Measurements from ENCODE around the gene NAPG. TPM values are rescaled to one million over a fixed set of nuclear protein-coding genes. Genes with fewer than 3 reads are reported as not detected.
"Not testable (repeated sequence)": the region's sequence is repeated elsewhere in the genome, so short reads cannot be mapped to it uniquely, and the experiment has no call there.

Gene NAPG
- polyA plus RNA-seq, 3 donors: 6.7 to 12.4 (median 11.7) TPM

DNA sequence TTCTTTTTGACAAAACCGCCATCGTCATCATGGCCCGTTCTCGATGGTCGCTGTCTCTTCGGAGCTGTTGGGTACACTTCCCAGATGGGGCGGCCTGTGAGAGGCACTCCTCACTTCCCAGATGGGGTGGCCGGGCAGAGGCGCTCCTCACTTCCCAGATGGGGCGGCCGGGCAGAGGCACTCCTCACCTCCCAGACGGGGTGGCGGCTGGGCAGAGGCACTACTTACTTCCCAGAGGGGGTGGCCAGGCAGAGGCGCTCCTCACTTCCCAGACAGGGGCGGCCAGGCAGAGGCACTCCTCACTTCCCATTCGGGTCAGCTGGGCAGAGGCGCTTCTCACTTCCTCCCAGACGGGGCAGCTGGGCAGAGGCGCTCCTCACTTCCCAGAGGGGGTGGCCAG is 19.9 kb upstream of the NAPG start:
- WGBS, 3 donors: 86 to 92% (median 92%) methylated on average over 17 to 19 of the region's 19 CpGs
- not testable (repeated sequence) for H3K27ac ChIP-seq (ENCODE audit: low read depth, low read length)

DNA sequence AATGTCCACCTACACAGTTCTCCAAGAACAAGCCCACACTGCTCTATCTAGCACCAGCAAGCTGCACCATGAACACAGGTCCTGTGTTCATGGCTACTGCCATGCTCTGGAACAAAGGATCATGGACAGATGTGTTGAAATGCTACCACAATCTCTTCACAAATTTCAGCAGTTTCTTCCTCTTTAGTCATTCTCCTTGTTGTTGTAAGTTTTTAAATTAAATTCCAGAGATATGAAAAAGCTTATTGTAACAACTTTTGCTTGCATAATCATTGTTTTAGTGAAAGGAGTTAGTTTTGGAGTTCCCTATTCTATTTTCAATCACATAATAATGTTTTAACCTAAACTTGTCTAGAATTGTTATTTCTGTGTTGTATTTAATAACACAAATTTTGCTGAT is 17.2 kb upstream of the NAPG start:
- no peak overlapping the region for H3K27ac ChIP-seq (ENCODE audit: low read depth, low read length)

DNA sequence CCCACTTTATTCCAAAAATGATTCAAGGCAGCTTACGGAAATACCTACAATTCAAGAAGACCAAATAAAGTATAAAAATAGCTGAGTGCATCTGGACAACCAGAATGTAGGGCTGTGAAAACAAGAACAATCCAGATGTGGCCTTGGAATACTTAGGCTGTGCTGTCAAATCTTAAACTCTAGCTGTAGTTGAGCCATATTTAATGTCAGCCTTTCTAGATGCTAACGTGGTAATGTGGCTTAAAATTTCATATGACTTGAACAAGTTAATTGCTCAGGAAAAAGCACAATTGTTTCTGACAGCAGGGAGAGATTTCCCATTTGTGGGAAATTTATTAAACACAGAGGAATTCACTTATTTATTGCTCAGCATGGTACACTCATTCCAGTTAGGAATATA is 14.6 kb upstream of the NAPG start:
- H3K27ac ChIP-seq (ENCODE audit: low read depth, low read length): no peak overlapping the region
- 70 to 88% (median 84%) methylated on average over 2 of the region's 2 CpGs for WGBS, 3 donors

DNA sequence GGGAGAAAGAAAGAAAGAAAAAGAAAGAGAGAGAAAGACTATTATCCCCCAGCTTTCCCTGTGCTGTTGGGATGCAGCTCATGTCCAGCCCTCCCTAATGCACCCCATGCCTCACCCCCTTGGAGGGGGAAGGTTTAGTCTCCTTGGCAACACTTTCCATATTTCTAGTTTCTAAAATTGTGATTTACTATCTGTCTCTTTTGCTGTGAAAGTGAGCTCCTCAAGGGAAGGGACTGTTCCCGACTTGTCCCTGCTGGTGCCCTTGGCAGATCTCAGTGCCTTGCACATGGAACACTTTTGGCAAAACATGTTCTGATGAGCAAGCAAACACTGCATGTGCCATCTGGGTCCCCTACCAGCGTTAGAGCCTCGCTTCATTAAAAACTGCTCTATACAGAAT is 11.7 kb upstream of the NAPG start:
- no peak overlapping the region for H3K27ac ChIP-seq (ENCODE audit: low read depth, low read length)
- 50 to 60% (median 51%) methylated on average over 3 of the region's 3 CpGs for WGBS, 3 donors

DNA sequence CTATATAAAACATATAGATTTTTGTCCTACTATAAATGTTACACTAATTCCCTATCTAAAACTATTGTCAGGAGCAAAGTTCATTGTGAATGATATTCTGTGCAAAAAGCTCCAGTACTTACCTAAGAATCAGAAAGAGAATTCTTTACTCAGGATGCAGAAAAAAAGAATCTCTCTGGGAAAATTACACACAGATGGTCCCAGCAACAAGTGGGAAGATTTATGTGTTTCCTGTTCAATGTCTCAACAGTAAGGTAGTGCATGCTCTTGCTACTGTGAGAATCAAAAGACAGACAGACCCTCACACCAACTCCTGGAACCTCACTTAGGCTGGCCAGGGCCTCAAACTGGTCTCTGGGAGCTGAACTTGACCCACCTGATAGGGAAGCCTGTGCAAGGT is 11.2 kb upstream of the NAPG start:
- no peak overlapping the region for H3K27ac ChIP-seq (ENCODE audit: low read depth, low read length)

DNA sequence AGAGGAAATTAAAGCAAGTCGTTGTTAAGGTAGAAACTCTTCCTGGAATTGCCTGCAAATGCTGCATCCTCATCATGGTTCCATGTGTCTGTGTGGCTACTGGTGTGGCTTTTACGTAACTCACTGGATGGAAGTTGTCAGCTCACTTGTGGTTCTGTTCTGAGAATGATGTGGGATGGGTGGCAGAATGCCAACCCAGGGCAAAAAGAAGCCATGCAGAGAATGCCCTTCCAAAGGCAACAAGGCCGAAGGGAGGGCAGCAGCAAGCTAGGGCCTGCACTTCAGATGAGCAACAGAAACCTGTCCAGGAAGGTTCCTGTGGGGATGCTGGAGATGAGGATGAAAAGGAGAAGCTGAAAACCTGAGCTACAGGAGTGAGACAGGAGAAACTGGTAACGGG is 10.4 kb upstream of the NAPG start:
- WGBS, 3 donors: 62 to 66% (median 66%) methylated on average over 4 of the region's 4 CpGs
- H3K27ac ChIP-seq (ENCODE audit: low read depth, low read length): no peak overlapping the region

DNA sequence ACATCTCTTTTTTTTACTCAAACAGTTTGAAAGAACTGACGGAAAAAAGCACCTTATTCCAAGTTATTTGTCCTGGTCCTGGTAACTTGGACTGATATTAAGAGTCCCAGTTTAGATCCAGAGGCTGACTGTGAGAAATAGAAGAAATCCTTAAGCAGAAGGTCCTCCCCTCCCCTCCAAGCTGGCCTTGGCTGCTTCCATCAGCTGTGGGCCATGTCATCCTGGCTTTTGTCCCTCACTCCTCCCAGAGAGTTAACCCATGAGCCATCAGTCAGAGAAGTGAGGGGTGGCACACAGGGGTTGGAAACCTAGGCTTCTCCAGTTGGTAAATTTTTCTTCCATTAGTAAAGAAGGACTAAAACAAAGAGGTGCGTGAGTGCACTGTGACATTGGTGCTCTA is 9.7 kb upstream of the NAPG start:
- 80 to 84% (median 83%) methylated on average over 2 of the region's 2 CpGs for WGBS, 3 donors
- H3K27ac ChIP-seq (ENCODE audit: low read depth, low read length): no peak overlapping the region

DNA sequence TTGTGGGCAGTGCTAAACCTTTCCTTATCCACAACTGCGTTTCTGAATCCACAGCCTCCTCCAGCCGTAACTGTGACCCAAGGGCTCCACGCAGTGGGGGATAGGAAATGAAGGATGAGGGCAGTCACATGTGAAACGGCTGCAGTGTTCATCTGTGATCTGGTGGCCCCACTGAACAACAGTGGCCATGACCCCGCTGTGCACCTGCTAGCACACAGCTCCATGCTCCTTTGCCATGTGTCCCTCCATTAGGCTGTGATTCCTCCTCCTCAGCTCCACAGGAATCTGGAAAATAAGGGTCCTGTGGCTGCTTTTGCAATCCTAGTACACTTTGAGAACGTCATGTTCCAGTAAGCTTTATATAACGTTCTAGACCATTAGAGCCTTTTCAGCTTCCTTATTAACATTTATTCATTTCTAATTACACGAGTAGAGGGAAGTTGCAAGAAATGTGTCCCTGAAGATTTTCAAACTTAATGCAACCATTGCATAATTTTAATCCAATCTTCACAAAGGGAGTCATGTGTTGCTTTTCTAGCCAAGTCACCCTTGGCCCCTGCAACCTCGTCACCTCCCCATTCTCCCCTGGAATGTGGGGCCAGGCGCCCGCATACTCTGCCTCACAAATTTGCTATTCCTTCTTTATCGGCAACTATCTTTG is 7.1 kb upstream of the NAPG start:
- 24 to 59% (median 28%) methylated on average over 12 of the region's 12 CpGs for WGBS, 3 donors
- H3K27ac ChIP-seq (ENCODE audit: low read depth, low read length): no peak overlapping the region

DNA sequence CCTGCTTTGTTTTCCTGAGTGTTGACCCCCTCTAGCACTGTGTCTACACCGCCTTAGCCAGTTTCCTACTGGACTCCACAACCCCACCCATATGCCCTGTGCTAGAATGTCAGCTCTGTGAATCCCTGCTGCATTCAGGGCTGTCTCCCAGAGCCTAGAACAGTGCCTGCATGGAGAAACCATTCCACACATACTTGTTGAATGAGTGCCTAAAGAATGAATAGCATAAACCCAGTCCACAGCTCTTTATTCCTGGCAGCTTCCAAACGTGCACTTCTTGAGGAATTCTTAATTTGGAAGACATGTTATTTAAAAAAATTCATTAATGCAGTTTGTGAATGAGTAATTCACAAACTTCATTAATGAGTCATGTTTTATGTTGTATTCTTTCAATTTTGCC is 6.5 kb upstream of the NAPG start:
- 51 to 63% (median 59%) methylated on average over 2 of the region's 2 CpGs for WGBS, 3 donors
- H3K27ac ChIP-seq (ENCODE audit: low read depth, low read length): no peak overlapping the region

DNA sequence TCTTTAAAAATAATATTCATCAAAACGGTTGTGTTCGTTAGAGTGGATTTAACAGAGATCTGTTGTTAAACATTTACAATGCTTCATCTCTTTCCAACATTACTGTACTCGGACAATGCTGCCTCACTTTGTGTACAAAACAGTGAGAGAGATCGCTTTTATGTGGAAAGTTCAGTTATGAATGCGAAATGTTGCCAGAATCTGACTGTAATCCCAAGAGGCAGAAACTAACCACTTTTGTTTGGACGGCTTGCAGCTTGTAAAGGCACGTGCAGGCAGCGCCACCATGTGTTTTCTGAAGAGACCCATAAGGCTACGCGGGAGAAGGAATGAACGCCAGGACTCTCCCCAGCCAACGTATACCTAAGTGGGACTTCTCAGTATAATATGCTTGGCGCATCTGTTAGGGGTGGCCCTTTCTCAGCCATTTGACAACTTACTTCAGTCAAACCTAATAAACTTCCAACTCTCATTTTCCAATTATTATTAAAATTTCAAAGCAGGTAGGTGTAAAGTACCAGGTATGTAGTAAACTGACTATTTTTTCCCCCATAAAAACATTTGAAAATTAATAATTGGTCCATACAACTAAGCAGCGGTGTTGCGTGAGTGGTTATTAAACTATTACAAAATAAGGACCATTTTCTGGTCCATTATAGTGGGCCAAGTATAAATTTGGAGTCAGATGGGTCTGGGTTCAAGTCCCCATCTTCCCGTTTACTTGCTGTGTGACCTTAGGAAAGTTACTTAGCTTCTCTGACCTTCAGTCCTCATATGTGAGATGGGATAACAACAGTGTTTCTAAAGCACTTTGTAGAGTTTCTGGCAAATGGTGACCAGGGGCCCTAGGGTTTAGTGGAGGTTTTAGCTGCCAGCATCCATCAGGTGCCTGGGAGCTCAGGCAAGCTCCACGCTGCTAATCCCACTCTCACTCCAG is 5.6 kb upstream of the NAPG start:
- 20 to 24% (median 23%) methylated on average over 17 of the region's 17 CpGs for WGBS, 3 donors
- H3K27ac ChIP-seq (ENCODE audit: low read depth, low read length): no peak overlapping the region

DNA sequence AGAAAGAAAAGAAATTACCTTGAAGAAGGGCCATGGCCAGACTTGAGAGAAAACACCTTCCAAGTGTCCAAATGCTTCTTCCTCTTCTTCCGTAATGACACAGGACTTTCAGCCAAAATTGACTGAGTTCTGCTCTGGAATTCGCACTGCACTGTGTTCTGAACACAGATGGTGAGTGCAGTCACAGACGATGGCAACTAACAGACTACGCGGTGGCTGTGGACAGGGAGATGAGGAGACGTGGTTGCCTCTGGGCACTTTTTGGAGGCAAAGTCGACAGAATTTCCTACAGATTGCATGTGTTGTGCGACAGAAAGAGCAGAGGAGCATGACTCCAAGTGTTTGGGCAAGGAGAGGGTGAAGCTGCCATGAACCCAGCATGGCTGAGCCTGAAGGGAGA is 4.3 kb upstream of the NAPG start:
- H3K27ac ChIP-seq (ENCODE audit: low read depth, low read length): no peak overlapping the region
- 82 to 88% (median 87%) methylated on average over 8 of the region's 8 CpGs for WGBS, 3 donors

DNA sequence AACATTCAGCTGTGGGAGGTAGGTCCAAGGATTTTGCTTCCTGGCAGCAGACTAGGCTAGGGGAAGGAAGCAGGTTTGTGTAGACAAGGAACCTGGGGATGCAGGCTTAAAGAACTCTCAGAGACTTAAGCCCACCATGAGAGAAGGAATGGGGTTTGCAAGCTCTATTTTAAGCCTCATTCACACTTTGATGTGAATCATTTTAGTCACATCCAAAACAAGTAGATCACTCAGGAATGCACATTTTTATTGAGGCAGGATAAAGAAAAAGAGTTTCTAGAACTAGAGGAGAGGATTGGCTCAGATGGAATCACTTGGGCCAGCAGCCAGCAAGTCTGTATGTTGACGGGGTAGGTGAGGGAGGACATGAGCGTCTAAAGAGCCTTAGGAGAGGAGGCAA is 3.3 kb upstream of the NAPG start:
- no peak overlapping the region for H3K27ac ChIP-seq (ENCODE audit: low read depth, low read length)
- 84 to 92% (median 87%) methylated on average over 2 of the region's 2 CpGs for WGBS, 3 donors

DNA sequence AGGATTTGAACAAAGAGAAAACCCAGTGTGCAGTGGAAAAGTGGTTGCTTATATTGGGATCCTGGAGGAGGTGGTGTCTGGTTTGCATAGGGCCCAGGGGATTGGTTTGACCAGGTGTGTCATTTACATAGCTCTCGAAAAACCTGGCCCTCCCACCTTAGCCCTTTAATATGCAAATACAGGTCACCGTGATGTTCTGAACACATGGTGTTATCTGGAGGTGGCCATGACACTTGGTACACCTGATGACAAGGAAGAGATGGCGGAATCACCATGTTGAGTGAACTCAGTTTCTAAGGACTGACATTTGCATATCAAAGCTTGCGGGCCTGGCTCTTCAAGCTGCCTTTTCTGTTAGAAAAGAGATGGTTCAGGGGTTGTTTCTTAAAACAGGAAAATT is 2.3 kb upstream of the NAPG start:
- no peak overlapping the region for H3K27ac ChIP-seq (ENCODE audit: low read depth, low read length)
- whole genome bisulfite sequencing, 3 donors: 89 to 93% (median 90%) methylated on average over 4 of the region's 4 CpGs

DNA sequence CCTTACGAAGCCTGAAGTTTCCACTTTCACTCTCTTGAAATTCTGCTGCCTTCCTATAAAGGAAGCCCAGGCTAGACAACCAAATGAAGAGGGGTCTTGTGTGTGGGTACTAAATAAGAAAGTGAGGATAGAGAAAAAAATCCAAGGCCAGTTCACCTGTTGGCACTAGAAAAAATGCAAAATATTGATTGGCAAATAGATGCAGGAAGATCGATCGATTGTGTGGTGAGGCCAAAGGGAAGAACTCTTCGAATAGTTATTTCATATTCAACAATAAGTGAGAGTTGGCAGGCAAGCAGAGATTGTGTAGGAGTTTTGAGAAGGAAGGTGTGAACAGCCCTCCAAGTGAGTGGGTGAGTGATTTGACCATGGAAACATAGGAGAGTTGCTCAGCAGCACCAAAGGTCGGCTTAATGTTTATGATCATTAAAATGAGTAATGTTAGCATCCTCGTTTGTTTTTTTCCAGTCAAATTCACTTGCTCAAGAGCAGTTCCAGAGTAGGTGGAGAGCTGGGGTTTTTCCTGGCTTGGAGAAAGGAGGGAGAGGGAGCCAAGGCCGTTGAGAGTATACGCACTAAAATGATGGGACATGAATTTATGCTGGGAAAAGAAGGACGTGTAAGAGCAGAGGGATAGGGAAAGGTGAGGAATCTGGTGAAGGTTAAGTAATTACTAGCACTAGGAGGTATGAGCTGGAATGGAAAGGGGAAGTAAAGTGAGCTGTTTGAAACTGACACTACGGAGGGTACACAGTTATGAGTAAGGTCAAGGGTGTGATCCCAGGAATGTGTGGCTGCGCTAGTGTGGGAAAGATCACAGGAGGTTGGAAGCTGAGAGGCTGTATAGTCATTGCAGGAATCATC is 1.1 kb upstream of the NAPG start:
- WGBS, 3 donors: 31 to 50% (median 48%) methylated on average over 11 of the region's 11 CpGs
- no peak overlapping the region for H3K27ac ChIP-seq (ENCODE audit: low read depth, low read length)

DNA sequence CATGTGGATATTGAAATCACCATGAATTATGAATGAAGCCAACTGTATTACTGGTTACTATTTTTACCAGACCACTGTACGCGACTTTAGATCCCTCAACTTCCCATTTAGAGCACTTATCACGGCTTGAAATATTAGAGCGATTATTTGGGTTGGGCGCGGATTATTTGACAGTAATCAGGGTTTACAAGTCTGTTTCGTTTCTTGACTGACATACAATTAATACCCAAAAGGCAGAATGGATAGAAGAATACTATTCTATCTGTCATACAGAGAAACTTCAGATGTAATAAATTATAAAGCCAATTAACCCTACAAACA is 496 bp upstream of the NAPG start:
- H3K27ac ChIP-seq (ENCODE audit: low read depth, low read length): no peak overlapping the region
- WGBS, 3 donors: 38 to 39% (median 38%) methylated on average over 7 of the region's 7 CpGs

DNA sequence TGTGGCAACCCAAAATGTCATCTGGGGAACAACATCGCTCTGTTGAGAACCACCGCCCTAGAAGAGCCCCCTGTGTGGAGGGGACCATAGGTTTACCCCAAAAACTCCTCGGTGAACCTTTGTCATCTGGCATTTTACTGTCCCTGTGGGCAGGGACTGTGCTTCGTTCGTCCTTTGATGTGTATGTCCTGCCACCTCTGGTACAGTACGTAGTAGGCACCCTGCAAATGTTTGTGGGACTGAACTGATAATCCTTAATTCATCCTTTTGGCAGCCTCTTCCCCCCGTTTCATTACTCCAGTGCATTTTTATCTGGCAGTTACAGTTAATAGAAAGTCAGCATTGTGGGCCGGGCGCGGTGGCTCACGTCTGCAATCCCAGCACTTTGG is 728 bp downstream of the NAPG start:
- 4 to 8% (median 6%) methylated on average over 11 of the region's 11 CpGs for WGBS, 3 donors
- H3K27ac ChIP-seq (ENCODE audit: low read depth, low read length): no peak overlapping the region

DNA sequence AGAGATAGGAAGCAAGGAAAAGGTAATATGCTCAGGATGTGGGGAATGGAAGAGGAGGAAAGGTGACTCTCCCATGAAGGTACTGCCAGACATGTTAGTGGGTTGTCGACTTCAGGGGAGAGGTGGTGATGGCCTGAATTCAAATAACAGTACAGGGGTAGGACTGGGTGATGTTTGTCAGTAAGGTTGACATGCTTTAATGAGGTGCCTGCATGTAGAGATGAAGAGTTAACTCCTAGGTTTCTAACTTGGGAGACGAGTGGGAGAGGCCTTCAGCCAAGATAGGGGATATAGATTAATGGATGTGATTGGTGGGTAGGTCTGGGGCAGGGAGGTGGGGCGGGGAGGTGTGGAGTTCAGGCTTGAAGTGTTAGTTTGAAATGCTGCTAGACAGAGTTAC is 2.6 kb downstream of the NAPG start:
- H3K27ac ChIP-seq (ENCODE audit: low read depth, low read length): no peak overlapping the region
- WGBS, 3 donors: 58 to 83% (median 67%) methylated on average over 3 of the region's 3 CpGs

DNA sequence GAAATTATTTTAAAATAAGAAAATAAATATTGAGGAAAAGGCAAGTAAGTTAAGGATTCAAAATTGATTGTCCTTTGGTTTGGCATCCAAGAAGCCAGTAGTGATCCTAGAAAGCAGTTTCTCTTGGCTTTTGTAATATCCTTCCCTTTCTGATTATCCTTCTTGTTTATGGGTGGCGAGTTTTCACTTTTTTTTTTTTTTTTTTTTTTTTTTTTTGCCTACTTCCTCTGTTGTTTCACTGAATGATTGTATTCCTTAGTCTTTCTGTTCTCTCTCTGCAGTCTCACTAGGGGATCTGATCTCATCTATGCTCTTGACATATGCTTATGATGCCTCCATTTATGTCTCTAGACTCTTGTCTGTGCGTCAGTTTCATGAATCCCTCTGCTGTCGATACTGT is 4.2 kb downstream of the NAPG start:
- no peak overlapping the region for H3K27ac ChIP-seq (ENCODE audit: low read depth, low read length)
- 74 to 80% (median 76%) methylated on average over 3 of the region's 3 CpGs for WGBS, 3 donors

DNA sequence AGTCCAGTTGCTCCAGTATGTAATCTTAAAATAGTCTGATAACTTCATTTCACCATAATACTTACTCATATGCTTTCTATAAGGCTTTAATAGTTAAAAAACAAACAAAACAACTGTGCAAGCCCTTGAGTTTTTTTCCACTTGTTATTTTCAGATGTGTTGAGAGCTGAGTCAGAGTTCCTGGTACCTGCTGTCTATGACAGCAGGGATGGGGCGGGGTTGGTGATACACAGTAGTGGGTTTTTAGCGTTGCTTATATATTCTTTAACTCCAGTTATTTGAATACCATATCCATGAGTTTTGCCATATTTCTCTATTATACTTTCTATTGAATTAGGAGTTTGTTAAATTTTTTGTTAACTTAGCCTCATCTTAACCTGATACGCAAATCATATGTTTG is 5.0 kb downstream of the NAPG start:
- H3K27ac ChIP-seq (ENCODE audit: low read depth, low read length): no peak overlapping the region
- WGBS, 3 donors: 93 to 96% (median 95%) methylated on average over 3 of the region's 3 CpGs
